Kidney capillary endothelial cell (primary cell): ENCODE results near the gene ANKRD44.
"Not testable (repeated sequence)": the region's sequence is repeated elsewhere in the genome, so short reads cannot be mapped to it uniquely, and the experiment has no call there.

Source experiments
- DNase-seq: peaks from one replicate; pipeline ENCODE4 v3.0.0-alpha.2; 2018; ENCODE audit warnings: low spot score

Gene ANKRD44

DNA sequence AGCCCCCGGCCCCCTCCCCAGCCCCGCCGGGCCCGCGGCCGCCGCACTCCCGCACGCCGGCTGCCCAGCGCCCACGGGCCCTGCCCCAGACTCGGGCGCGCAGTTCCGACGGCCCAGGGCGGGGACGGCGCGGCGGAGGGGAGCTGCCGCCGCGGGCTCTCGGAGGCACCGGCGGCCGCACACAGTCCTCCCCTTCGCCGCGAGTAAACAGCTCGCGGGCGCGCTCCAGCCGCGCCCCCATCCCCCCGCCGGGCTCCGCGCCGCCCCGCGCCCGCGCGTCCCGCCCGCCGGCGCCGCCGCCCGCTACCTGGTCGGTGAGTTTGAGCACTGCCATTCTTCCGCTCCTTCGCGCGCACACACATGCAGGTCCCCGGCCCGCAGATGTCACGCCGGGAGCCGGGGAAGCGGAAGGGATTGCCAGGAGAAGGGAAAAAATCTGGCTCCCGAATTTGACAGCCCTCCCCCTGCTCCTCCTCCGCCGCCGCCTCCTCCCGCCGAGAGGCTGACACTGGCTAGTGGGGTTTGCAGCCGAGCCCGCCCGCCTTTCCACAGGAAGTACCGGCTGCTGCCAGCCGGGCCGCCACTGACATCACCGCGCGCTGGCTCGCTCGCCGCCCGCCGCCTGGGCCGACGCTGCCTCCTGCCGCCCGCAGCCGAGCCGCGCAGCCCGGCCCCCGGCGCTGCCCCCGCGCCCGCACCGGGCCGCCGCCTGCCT lies at the start of gene ANKRD44:
Gene ANKRD44 (minus strand): TSS at position 510 of the 715 bp plus-strand sequence. CDS start 176 bp downstream, at position 334.
- DNase-seq = peak; percentile 79

DNA sequence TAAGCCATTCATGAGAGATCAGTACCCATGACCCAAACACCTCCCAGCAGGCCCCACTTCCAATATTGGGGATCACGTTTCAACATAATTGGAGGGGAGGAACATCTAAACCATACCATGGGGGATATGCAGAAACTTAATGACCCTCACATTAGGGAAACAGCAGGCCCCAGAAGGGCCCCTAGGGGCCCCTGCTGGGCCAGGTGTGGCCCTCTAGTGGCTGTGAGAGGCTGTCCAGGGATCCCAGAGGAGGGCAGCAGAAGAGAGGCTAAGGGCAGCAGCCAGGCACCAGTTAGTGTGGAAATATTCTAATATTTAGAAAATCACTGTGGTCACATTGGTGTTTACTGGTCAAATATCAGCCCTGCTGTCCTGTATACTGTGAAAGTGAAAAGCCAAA lies 49.3 kb upstream of the ANKRD44 start:
- DNase-seq = no peak

DNA sequence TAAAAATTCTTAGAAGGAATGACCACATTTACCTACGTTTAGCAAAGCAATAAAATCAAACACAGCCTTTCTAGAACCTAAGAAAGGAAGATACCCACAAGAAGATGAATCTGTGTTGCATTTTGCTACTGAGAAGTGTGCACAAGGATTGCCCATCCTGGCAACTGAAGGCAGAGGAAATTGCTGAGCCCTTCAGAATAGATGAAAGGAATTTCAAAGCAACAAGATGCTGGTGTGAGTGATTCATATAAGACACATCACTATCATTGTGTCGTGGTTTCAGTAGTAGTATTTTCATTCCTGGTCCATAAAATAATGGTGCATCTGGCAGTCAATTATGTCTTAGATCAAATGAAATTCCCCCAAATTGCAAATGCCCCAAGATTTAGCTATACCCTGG lies 48.4 kb upstream of the ANKRD44 start:
- no peak for DNase-seq

DNA sequence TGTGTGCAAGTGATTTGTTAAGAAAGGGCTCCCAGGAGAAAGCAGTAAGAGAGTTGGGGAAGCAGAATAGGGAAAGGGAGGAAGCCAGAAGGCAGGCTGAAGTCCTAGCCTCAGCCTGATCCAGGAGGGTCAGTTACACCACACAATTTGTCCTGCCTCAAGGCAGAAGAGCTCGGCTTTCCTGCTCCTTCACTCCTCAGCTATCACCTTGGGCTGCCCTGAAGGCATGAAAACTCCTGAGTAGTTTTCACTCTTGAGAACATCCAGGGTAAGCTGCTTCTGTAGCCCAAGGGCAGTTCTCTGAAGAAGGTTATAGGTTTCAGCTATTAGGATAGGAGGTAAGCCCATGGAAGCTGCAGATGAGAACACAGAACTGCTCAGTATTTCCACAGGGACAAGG lies 47.4 kb upstream of the ANKRD44 start:
- no peak for DNase-seq

DNA sequence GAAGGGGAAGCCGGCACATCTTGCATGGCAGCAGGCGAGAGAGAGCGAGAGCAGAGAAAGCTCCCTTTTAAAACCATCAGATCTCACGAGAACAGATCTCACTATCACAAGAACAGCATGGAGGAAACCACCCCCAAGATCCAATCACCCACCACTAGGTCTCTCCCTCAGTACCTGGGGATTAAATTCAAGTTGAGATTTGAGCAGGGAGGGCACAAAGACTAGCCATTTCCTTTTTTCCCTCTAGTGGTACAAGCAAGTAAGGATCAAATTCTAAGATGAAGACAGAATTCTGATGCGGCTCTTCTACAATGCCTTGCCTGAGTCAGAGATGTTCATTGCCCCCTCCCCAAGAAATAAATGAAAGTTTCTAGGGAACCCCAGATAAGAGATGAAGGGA lies 45.6 kb upstream of the ANKRD44 start:
- no peak for DNase-seq

DNA sequence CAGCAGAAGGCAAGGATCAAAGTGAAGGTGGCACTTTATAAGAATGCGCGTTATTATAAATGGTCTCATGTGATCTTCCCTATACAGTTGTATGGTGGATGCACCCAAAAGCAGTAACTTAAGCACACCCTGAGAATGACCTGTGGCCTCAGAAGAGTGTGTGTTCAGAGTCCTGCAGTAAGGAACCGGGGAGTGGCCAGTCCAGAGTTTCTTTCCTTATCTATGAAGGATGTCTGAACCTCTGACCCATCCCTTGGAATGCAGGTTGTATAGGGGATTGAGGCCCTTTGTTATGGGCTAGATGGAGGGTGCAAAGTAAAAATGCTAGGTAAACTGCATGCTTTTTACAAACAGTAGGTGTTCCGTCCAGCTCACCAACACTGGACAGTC lies 43.6 kb upstream of the ANKRD44 start:
- no peak for DNase-seq

DNA sequence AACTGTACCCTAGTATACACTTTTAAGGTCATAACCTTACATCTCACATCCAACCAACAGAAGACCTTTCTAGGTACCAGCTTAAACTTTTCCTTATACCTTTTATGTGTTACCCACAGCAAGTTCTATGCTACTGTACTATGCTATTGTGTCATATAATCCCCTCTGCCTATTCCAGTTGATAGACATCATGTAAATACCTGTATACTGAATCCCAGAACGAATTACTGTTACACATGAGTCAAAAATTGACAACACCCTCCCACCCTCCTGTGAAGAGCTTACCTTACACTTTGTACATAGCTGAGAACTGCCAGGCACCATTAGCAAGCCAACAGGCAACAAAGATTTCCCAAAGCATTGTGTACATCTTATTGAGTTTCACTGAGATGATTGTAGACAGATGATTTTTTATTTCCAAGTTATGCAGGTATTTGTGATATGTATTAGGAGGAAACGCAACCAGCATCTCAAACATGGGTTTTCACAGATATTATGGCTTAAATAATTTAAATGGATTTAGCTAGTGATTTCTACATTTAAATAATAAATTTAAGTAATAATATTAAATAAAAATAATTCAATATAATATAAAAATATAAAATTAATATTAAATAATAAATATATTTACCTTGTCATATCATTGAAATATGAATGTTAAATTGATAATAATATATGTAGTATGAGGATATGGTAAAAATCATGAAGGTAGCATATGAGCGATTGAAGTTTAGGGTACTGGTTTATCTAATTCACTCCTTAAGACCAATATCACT lies 43.0 kb upstream of the ANKRD44 start:
- DNase-seq = no peak

DNA sequence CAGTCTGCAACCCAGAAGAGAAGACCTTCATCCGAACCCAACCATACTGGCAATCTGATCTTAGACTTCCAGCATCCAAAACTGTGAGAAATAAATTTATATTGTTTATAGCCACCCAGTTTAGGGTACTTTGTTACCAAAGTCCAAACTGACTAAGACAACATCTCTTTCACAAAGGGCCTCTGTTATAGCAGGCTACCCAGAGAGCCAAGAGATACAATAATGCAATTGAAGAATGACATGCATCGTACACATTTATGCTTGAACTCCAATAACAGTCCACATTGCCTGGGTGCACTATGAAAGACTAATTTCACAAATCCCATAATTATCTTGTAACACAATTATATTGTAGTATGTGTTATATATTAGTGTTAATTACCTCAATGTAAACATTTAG lies 39.1 kb upstream of the ANKRD44 start:
- DNase-seq = no peak

DNA sequence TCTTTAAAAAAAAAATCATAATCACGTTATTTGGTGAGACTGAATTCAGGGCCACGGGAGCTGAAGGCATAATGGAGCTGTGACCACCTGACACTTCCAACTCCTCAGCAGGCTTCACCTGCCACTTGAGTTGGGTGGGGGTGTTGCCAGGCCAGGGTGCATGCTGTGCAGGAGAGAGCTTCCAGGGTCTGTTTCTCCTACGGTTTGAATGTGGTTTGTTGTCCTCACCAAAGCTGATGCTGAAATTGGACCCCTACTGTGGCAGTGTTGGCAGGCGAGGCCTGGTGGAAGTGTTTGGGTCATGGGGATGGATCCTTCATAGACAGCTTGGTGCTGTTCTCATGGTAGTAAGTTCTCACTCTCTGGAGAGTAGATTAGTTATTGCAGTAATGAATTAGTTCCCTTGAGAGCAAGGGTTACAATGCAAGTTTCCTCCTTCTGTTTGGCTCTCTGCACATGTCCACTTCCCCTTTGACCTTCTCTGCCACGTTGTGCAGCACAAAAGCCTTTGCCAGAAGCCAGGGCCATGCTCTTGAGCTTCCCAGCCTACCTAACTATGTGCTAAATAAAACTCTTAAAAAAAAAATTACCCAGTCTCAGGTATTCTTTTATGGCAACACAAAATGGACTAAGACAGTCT lies 38.3 kb upstream of the ANKRD44 start:
- DNase-seq = no peak

DNA sequence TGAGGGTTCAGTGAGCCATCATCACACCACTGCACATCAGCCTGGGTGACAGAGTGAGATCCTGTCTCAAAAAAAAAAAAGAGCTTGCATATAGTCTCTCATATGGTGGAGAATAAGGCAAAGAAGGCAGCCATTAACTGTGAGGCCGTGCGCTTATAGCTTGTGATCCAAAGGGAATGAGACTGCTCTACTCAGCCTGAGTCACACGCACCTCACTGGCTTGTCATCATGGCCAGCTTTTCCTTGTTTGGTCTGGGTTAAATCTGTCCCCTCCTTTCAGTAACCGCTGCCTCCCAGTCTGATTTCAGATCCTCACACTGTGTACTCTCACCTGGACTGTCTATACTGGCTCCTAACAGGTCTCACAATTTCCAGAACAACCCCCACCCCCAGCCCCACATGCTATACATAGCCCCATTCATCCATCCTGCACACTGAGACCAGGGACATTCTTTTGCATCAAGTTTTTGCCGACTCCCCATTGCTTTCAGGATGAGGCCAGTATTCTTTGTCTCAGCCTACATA lies 35.3 kb upstream of the ANKRD44 start:
- no peak for DNase-seq

DNA sequence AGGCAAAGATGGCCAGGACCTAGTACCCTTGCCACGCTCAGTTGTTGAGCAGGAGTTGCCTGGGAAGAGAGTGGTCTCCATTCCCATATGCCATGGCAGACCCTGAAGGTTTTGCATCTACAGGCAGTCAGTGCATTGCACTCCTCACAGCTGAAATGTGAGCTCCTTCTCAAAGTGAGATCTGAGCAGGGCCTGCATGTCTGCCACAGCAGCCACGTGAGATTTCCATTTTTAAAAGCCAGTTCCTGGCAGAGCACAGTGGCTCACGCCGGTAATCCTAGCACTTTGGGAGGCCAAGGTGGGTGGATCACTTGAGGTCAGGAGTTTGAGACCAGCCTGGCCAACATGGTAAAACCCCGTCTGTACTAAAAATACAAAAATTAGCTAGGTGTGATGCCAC lies 33.4 kb upstream of the ANKRD44 start:
- not testable (repeated sequence) for DNase-seq

DNA sequence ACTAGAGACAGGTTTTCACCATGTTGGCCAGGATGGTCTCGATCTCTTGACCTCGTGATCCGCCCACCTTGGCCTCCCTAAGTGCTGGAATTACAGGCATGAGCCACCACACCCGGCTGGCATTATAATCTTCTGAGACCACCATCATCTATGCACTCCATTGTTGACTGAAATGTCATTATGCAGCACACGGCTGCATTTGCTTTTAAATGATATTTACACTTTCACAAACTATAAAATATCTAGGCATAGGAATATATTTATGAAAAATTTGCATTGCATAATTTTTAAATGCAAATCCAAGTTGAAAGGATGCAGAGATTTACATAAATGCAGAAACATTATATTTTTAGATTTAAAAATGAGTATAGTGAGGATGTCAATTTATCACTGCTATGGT lies 30.0 kb upstream of the ANKRD44 start:
- DNase-seq = no peak

DNA sequence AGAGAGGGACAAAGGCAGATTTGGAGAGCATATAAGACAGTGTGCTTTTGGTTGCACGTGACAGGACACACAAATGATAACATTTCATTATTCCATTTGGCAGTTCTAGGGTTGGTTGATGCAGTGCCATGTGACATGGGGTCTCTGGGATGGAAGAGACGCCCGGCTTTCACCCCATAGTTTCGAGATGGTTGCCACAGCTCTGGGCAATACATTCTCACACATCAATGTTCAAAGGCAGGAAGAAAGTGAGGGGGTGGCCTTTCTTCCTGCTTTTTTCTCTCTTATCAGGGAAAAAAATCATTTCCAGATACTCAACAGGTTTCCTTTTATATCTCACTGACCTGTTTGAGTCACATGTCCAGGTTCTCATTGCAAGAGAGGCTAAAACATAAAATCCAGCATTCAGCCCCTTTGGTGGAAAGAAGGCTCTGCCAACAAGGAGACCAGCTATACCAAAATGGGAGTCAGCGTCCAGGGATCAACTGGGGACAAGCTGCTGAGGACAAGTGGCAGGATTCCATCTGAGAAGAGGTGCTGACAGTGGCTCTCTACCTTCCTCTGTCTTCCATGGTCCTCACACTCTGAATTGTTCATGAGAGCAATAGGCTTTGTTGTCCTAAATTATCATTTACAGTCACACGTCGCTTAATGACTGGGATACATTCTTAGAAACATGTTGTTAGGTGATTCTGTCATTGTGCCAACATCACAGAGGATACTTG lies 29.1 kb upstream of the ANKRD44 start:
- DNase-seq = no peak

DNA sequence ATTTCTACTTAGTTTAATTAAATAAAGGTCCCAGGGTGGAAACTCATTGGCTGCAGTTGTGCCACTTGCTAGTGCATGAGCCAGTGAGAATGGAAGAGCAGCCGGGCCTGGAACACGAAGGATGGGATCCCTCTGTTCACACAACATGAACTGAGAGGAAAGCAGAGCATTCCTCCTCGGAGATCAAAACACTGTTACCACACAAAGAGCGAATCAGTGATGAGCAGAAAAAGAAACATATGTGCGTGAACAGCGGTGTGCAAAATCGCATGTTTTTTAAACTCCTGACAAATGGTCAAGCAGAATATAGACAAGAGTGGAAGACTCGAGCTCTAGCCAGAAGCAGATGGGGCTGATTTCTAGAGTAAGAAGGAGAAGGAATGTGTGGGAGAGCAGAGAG lies 28.4 kb upstream of the ANKRD44 start:
- no peak for DNase-seq

DNA sequence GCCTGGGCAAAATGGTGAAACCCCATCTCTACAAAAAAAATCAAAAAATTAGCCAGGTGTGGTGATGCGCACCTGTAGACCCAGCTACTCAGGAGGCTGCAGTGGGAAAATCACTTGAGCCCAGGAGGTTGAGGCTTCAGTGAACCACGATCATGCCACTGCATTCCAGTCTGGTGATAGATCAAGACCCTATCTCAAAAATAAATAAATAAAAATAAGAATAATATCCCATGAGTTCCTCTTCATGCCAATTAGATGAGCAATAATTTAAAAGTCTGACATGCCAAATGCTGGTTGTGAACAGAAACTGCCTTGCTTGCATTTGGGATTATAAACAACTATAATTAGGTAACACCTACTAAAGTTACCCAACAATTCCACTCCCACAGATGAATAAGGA lies 22.1 kb upstream of the ANKRD44 start:
- no peak for DNase-seq

DNA sequence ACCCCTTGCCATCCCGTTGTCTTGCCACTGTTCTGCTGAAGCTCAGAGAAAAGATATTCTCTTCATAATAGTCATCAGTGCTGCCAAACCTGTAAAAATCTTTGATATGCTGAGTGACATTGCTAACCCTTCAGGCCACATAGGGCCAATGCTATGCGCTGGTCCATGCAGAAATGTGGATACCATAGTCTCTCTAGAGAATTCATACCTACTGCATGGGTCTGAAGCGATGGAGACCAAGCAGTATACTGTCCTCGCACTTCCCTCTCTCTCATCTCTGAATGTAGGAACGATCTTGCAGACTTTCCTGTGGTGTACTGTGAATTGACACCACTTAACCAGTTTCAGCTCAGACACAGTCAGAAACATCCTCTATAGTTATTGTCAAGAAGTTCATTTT lies 17.9 kb upstream of the ANKRD44 start:
- DNase-seq = no peak

DNA sequence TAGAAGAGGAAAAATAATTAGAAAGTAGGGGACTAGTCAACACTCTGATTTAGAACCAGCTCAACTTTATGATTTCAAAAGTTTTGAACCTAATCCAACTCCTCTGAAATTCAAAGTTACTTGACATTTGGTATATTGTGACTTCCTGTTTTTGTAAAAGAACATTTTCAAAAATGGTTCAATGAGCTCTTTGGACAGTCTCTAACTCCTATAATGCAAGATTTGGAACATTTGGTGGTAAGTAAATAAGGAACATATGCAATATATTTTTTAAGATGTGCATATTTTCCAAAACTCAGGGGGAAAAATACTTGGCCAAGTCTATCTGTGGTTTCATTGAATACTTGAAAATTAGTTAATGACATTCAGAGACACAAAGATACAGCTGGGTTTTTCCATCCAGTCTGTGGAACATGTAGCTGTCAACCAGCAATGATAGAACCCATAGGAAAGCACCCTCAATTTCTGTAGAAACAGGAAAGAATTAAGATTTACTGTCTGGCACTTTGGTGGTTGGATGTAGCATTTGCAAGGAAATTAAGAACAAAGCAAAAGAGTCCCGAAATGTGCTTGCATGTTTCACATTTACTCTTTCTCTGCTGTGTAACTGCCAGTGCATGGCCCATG lies 17.0 kb upstream of the ANKRD44 start:
- no peak for DNase-seq

DNA sequence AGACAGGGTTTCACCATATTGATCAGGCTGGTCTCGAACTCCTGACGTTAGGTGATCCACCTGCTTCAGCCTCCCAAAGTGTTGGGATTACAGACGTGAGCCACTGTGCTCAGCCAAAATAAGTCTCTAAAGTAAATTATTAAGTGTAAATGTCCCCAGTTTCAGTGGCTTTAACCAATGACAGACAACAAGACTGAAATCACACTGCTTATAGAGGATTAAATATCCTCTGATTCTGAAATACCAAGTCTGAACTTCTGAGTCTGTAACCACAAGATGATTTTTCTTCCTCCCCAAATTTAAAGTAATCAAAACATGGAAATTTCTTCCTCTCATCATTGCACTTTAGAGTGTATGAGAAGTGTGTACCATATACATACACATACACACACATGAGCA lies 16.5 kb upstream of the ANKRD44 start:
- DNase-seq = no peak

DNA sequence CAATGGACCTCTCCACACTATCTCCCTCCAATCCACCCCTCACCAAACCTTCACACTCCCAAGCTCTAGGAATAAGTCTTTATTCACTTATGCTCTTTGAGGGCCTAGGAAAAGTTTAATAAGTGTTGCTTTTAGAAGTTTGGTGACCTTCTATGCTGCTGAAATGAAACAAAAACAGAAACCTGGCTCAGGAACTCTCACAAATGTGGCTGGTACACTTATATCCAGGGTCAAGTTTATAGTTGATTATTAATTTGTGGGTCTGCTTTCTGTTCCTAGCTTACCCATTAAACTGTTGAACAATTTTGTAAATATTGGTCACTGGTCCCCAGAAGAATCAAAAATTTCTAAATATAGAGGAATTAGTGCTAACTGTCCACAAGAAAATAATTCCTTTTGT lies 14.2 kb upstream of the ANKRD44 start:
- no peak for DNase-seq

DNA sequence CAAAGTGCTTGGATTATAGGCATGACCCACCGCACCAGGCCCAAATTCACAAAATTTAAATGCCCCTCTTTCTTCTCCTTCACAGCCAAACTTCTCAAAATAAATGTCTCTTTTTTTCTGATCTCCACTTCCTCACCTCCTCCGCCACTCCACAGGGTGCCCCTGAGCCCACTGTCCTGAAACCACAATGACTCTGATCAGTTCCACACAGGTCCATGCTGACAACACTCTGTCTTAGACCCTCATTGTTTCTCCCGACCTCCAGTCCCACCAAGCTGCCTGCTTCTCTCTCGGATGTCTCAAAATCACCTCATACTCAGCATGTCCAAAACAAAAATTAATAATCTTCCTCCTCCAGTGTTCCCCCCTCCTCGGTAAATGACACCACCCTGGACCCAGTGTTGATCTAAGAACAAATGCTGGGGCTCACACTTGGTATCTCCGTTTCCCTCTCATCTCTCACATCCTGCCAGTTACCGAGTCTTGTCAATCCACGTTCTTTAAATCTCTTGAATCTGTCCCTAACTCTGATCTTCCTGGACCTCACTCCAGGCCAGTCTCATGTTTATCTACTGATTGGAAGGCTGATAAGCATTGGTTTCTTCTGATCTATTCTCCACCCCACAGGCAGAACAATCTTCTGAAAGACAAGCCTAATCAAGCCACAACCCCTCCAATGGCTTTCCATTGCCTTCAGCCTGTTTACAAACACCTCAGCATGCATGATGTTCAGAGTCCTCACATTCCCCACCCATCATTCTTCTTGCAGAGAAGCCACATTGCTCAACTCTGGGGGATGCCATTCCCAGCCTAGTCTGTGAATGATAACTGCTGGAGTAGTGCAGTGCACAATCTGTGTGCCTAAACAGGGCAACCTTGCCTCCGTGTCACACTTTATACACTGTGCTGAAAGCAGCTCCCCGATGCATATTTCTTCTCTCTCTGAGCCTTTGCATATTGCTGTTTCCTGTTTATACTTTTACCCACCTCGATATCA lies 12.4 kb upstream of the ANKRD44 start:
- no peak for DNase-seq

DNA sequence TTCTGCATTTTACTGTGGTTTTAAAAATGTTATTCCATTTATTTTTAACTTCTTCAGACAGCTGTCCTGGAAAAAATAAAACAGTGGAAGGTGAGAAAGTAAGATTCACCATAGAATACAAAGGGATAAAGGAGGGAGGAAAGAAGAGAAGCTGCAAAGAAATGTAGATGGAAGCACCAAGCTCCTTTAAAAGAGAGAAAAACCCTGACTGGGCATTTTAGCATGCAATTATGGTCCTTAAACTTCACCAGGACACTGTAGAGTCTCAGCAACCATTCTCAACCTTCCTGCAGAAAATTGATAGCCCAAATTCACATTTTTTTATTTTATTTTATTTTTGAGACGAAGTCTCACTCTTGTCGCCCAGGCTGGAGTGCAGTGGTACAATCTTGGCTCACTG lies 11.6 kb upstream of the ANKRD44 start:
- DNase-seq = no peak
